Endothelial cell of umbilical vein (primary cell): ENCODE results near the gene NEMP1. TPM values are rescaled to one million over a fixed set of nuclear protein-coding genes. Genes with fewer than 3 reads are reported as not detected.

Source experiments
- BruUV-seq: library from RNA; stranded (reverse); fragments of 400-500 nt; replicated peaks from 2 replicates; lab custom pipeline; 2021; lab: Mats Ljungman, UMichigan
- CTCF ChIA-PET: fragments of 300-600, 350-600 bp; sonication (Branson Sonifier 250); formaldehyde crosslinking; loops from one replicate; lab custom pipeline; 2021; ENCODE audit warnings: antibody characterized with exemption, inconsistent platforms; lab: Charles Lee
- POLR2A ChIA-PET: fragments of 300-600, 350-600 bp; sonication (Branson Sonifier 250); formaldehyde crosslinking; loops from one replicate; lab custom pipeline; 2021; ENCODE audit warnings: antibody characterized with exemption, inconsistent platforms; lab: Charles Lee
- DNase-seq: peaks from one replicate; pipeline ENCODE4 v3.0.0-alpha.2; 2011; ENCODE audit warnings: low read depth, low spot score
- FAIRE-seq: peaks from 2 replicates; lab custom pipeline; 2011; peaks lifted over from hg19 to GRCh38; lab: Jason Lieb, UNC
- H2AFZ ChIP-seq: 2 replicates; pipeline ENCODE4 v1.6.0; 2012; ENCODE audit warnings: low read depth, low read length, control low read depth, inconsistent platforms
- H3K27ac ChIP-seq: 2 replicates; pipeline ENCODE4 v1.5.1; 2011; ENCODE audit warnings: low read depth, mild to moderate bottlenecking, control low read depth, low read length, moderate library complexity; ENCODE audit not compliant: insufficient read depth
- H3K27me3 ChIP-seq, 2 experiments: 2 replicates each; pipeline versions ENCODE4 v1.6.0 to v1.6.1; 2011; ENCODE audit warnings: low read length in 2 of 2, mixed read lengths in 1 of 2; ENCODE audit not compliant: control insufficient read depth in 2 of 2, insufficient read depth in 2 of 2
- H3K36me3 ChIP-seq, 2 experiments: 2 replicates in 1 of 2; 3 replicates in 1 of 2; pipeline ENCODE4 v1.5.1; 2011; ENCODE audit warnings: low read length in 2 of 2, mild to moderate bottlenecking in 1 of 2, moderate library complexity in 1 of 2; ENCODE audit not compliant: control insufficient read depth in 2 of 2, insufficient read depth in 2 of 2; ENCODE audit errors: extremely low read depth in 1 of 2
- H3K4me1 ChIP-seq: 3 replicates; pipeline ENCODE4 v1.5.1; 2011; ENCODE audit warnings: mild to moderate bottlenecking, low read length; ENCODE audit not compliant: control insufficient read depth, insufficient read depth; ENCODE audit errors: extremely low read depth
- H3K4me2 ChIP-seq: 2 replicates; pipeline ENCODE4 v1.6.1; 2011; ENCODE audit warnings: low read length, control low read depth, mixed read lengths; ENCODE audit not compliant: insufficient read depth
- H3K4me3 ChIP-seq, 3 experiments: fragments of 200-600 bp in 1 of 3; sonication (generic), shearing (Covaris generic) in 1 of 3; replicated peaks in 1 of 3; 2 replicates each; pipeline ENCODE4 v1.5.1; 2011 to 2016; ENCODE audit warnings: control low read depth in 3 of 3, low read length in 3 of 3, mild to moderate bottlenecking in 2 of 3, inconsistent platforms in 1 of 3, low read depth in 1 of 3, moderate library complexity in 1 of 3; ENCODE audit not compliant: insufficient read depth in 1 of 3
- H3K79me2 ChIP-seq: 2 replicates; pipeline ENCODE4 v1.6.0; 2012; ENCODE audit warnings: low read length, inconsistent platforms; ENCODE audit not compliant: control insufficient read depth, insufficient read depth
- H3K9ac ChIP-seq: replicated peaks from 2 replicates; pipeline ENCODE3; 2011; ENCODE audit warnings: low read length, control low read depth; ENCODE audit not compliant: insufficient read depth; ENCODE audit errors: extremely low read depth
- H3K9me1 ChIP-seq: replicated peaks from 3 replicates; pipeline ENCODE4 v1.6.0; 2011; ENCODE audit warnings: mild to moderate bottlenecking, low read length; ENCODE audit not compliant: control insufficient read depth, insufficient read depth; ENCODE audit errors: extremely low read depth
- H3K9me3 ChIP-seq: replicated peaks from 2 replicates; pipeline ENCODE4 v1.5.1; 2012; ENCODE audit warnings: low read length, inconsistent platforms; ENCODE audit not compliant: control insufficient read depth, insufficient read depth
- H4K20me1 ChIP-seq: replicated peaks from 2 replicates; pipeline ENCODE3; 2011; ENCODE audit warnings: mild to moderate bottlenecking, low read length; ENCODE audit not compliant: control insufficient read depth, insufficient read depth; ENCODE audit errors: extremely low read depth
- CTCF ChIP-seq, 2 donors: IDR thresholded peaks; 1 replicate in 1 of 2; 2 replicates in 1 of 2; pipeline ENCODE4 v1.5.1; 2011; ENCODE audit warnings: low read length in 2 of 2, mild to moderate bottlenecking in 2 of 2, moderate library complexity in 2 of 2, control low read depth in 1 of 2, inconsistent platforms in 1 of 2, low read depth in 1 of 2; ENCODE audit not compliant: insufficient read depth in 1 of 2; ENCODE audit errors: extremely low read depth in 1 of 2
- EZH2 ChIP-seq: IDR thresholded peaks from 2 replicates; pipeline ENCODE4 v1.6.1; 2012; ENCODE audit warnings: borderline replicate concordance, low read depth, mild to moderate bottlenecking, moderate library complexity, low read length, inconsistent platforms; ENCODE audit not compliant: severe bottlenecking
- FOS ChIP-seq: IDR thresholded peaks from 2 replicates; pipeline ENCODE4 v1.6.1; 2011; ENCODE audit warnings: mild to moderate bottlenecking, low read length, moderate library complexity, borderline replicate concordance; ENCODE audit not compliant: insufficient read depth
- GATA2 ChIP-seq: IDR thresholded peaks from 2 replicates; pipeline ENCODE4 v1.7.0; 2011; ENCODE audit warnings: low read depth, mild to moderate bottlenecking, moderate library complexity, mixed read lengths, low read length; ENCODE audit not compliant: insufficient read length, insufficient read depth
- JUN ChIP-seq: IDR thresholded peaks from 2 replicates; pipeline ENCODE4 v1.6.1; 2011; ENCODE audit warnings: borderline replicate concordance, low read depth; ENCODE audit not compliant: insufficient read length, insufficient read depth
- MAX ChIP-seq: IDR thresholded peaks from 2 replicates; pipeline ENCODE4 v1.6.1; 2011; ENCODE audit not compliant: insufficient read depth, insufficient read length
- MYC ChIP-seq: IDR thresholded peaks from one replicate; pipeline ENCODE4 v1.6.1; 2011; ENCODE audit warnings: mild to moderate bottlenecking, low read depth, low read length
- POLR2A ChIP-seq: IDR thresholded peaks from 2 replicates; pipeline ENCODE4 v1.6.1; 2012; ENCODE audit warnings: low read depth, mild to moderate bottlenecking, control low read depth, low read length
- POLR2AphosphoS5 ChIP-seq: IDR thresholded peaks from 2 replicates; pipeline ENCODE4 v1.6.1; 2012; ENCODE audit warnings: low read depth, mild to moderate bottlenecking, control low read depth, low read length, moderate library complexity; ENCODE audit not compliant: insufficient read depth
- dilution Hi-C: fragments of 300-500 bp; cut with MboI; formaldehyde crosslinking; loops from one replicate; pipeline ENCODE4 v1.15.0; 2019; ENCODE audit warnings: low sequenced_read_pairs; ENCODE audit not compliant: extremely low pct_ligation_motif_present
- intact Hi-C: fragments of 100-400 bp; cut with micrococcal nuclease; formaldehyde crosslinking; loops from one replicate; pipeline ENCODE4 v1.10.0; 2022
- polyA plus RNA-seq, 4 experiments: library from polyadenylated mRNA; depleted of rRNA in 3 of 4; stranded (reverse) in 3 of 4; unstranded in 1 of 4; fragments of >200 nt; gene quantifications; 2 replicates each; pipeline versions ENCODE4 v1.2.1 to v1.2.3, GENCODE V29; 2011 to 2012; ENCODE audit warnings: missing spikeins in 1 of 4
- total RNA-seq: library from RNA; stranded (reverse); gene quantifications from 2 replicates; pipeline ENCODE4 v1.2.3, GENCODE V29; 2021

Gene NEMP1
- total and polyA plus RNA-seq, 2 donors (not counting 3 experiments of a cell fraction or from before 2014, with no cell fraction given): 10.8 to 21.5 TPM

- Histone ChIP-seq H4K20me1 (no peaks in the 10 kb centered on the region), H3K79me2 (no peaks in the 10 kb centered on the region), H3K4me3 (no peak overlapping the region), H2AFZ (no peak overlapping the region), H3K4me2 (no peak overlapping the region), H3K36me3 (no peaks in the 10 kb centered on the region), H3K27me3 (peaks cover 12 to 17% of the 10 kb centered on the region in 2 experiments), H3K27ac (no peak overlapping the region), H3K9ac (no peak overlapping the region), H3K9me1 (no peaks in the 10 kb centered on the region), H3K4me1 (no peaks in the 10 kb centered on the region), H3K9me3 (no peaks in the 10 kb centered on the region)
- CTCF ChIA-PET: interaction anchor here (0.7 kb wide), 1 partner anchor 78 kb away, joined by 3 read pairs; no protein-coding TSS in a partner anchor
- BruUV-seq: no TSS peak
- DNase-seq (no peak), FAIRE-seq (no peak)
- TF ChIP-seq POLR2AphosphoS5: no peak
- TF ChIP-seq FOS: no peak
- intact Hi-C loops (no loop called here), dilution Hi-C loops (no loop called here)
- POLR2A ChIA-PET: no interaction called here
These were observed 32.4 kb downstream of the NEMP1 start for GRCh38 chr12:57046086-57046791.

GRCh38 chr12:57044889-57045288 is 33.7 kb downstream of the NEMP1 start:
- H3K36me3 ChIP-seq: no peaks in the 10 kb centered on the region
- intact Hi-C loops: no loop called here
- no peak for TF ChIP-seq GATA2
- TF ChIP-seq MYC: no peak
- TF ChIP-seq EZH2: no peak
- TF ChIP-seq POLR2A: no peak
- no peak for TF ChIP-seq CTCF (IDR thresholded peaks at IDR 0.05; ENCODE audit: extremely low read depth in 1 of 2, insufficient read depth in 1 of 2, low read depth in 1 of 2, low read length in 2 of 2)
- no peak for TF ChIP-seq MAX
- no peak for TF ChIP-seq POLR2AphosphoS5
- no peak for TF ChIP-seq JUN
- no peaks in the 10 kb centered on the region for H3K9me1 ChIP-seq
- dilution Hi-C loops: no loop called here
- FAIRE-seq (no peak), DNase-seq (no peak)
- no peaks in the 10 kb centered on the region for H3K79me2 ChIP-seq
- H3K4me1 ChIP-seq: no peaks in the 10 kb centered on the region
- no peaks in the 10 kb centered on the region for H4K20me1 ChIP-seq
- H2AFZ ChIP-seq: no peak overlapping the region
- ChIA-PET POLR2A (no interaction called here), CTCF (no interaction called here)
- no peak overlapping the region for H3K9ac ChIP-seq
- no peak overlapping the region for H3K4me2 ChIP-seq
- peaks cover 14 to 28% of the 10 kb centered on the region in 2 experiments for H3K27me3 ChIP-seq
- no peak overlapping the region for H3K27ac ChIP-seq
- H3K9me3 ChIP-seq: no peaks in the 10 kb centered on the region
- no TSS peak for BruUV-seq
- H3K4me3 ChIP-seq: no peak overlapping the region
